Trophoblast cell (in vitro differentiated cells and primary cell): ENCODE data around the gene WDR41.
"Not testable (repeated sequence)": the region's sequence is repeated elsewhere in the genome, so short reads cannot be mapped to it uniquely, and the experiment has no call there.

ENCODE experiments used
- DNase-seq, 2 donors: peaks; one replicate each; pipeline ENCODE4 v3.0.0-alpha.2; 2016
- H2AFZ ChIP-seq: 2 replicates; pipeline ENCODE4 v1.6.1; 2013; ENCODE audit warnings: low read length, moderate library complexity, mild to moderate bottlenecking; ENCODE audit not compliant: insufficient read depth, poor library complexity
- H2AK5ac ChIP-seq: 2 replicates; pipeline ENCODE4 v1.6.1; 2013; ENCODE audit warnings: mild to moderate bottlenecking, low read length
- H2BK120ac ChIP-seq: 2 replicates; pipeline ENCODE4 v1.6.1; 2013; ENCODE audit warnings: low read length, mild to moderate bottlenecking, moderate library complexity; ENCODE audit not compliant: insufficient read depth, poor library complexity
- H2BK12ac ChIP-seq: 2 replicates; pipeline ENCODE4 v1.6.1; 2013; ENCODE audit warnings: mild to moderate bottlenecking, low read length, moderate library complexity
- H2BK5ac ChIP-seq: 2 replicates; pipeline ENCODE4 v1.6.1; 2013; ENCODE audit warnings: low read length, low read depth, moderate library complexity, mild to moderate bottlenecking; ENCODE audit not compliant: poor library complexity
- H3K14ac ChIP-seq: 2 replicates; pipeline ENCODE4 v1.6.1; 2013; ENCODE audit warnings: mild to moderate bottlenecking, low read length
- H3K18ac ChIP-seq: 2 replicates; pipeline ENCODE4 v1.6.1; 2013; ENCODE audit warnings: mild to moderate bottlenecking, low read length
- H3K23ac ChIP-seq: 2 replicates; pipeline ENCODE4 v1.6.1; 2013; ENCODE audit warnings: low read length
- H3K27ac ChIP-seq: 2 replicates; pipeline ENCODE4 v1.5.1; 2013; ENCODE audit warnings: low read depth, mild to moderate bottlenecking, inconsistent platforms, low read length, moderate library complexity
- H3K27me3 ChIP-seq: 2 replicates; pipeline ENCODE4 v1.6.1; 2013; ENCODE audit warnings: inconsistent platforms, mild to moderate bottlenecking, low read length, moderate library complexity; ENCODE audit not compliant: insufficient read depth
- H3K36me3 ChIP-seq, 2 experiments: 1 replicate in 1 of 2; 2 replicates in 1 of 2; pipeline ENCODE4 v1.6.1; 2013; ENCODE audit warnings: low read length in 2 of 2, mild to moderate bottlenecking in 2 of 2, moderate library complexity in 1 of 2; ENCODE audit not compliant: insufficient read depth in 2 of 2, control insufficient read depth in 1 of 2
- H3K4ac ChIP-seq: 2 replicates; pipeline ENCODE4 v1.6.1; 2013; ENCODE audit warnings: low read depth, mild to moderate bottlenecking, low read length, moderate library complexity
- H3K4me1 ChIP-seq, 2 experiments: 1 replicate in 1 of 2; 2 replicates in 1 of 2; pipeline ENCODE4 v1.6.1; 2013; ENCODE audit warnings: low read length in 2 of 2, mild to moderate bottlenecking in 2 of 2, moderate library complexity in 1 of 2; ENCODE audit not compliant: insufficient read depth in 2 of 2, control insufficient read depth in 1 of 2
- H3K4me2 ChIP-seq: 2 replicates; pipeline ENCODE4 v1.6.1; 2013; ENCODE audit warnings: inconsistent platforms, mild to moderate bottlenecking, low read length, moderate library complexity
- H3K4me3 ChIP-seq: 2 replicates; pipeline ENCODE4 v1.5.1; 2013; ENCODE audit warnings: mild to moderate bottlenecking, low read depth, low read length, inconsistent platforms
- H3K79me1 ChIP-seq: one replicate; pipeline ENCODE4 v1.6.1; 2013; ENCODE audit warnings: low read length
- H3K79me2 ChIP-seq: 2 replicates; pipeline ENCODE4 v1.6.1; 2013; ENCODE audit warnings: low read length, mild to moderate bottlenecking; ENCODE audit not compliant: control insufficient read depth, insufficient read depth, poor library complexity
- H3K9ac ChIP-seq: 2 replicates; pipeline ENCODE4 v1.6.1; 2013; ENCODE audit warnings: mild to moderate bottlenecking, low read length
- H3K9me3 ChIP-seq: 2 replicates; pipeline ENCODE4 v1.6.1; 2013; ENCODE audit warnings: low read depth, mild to moderate bottlenecking, control low read depth, inconsistent platforms, low read length; ENCODE audit not compliant: insufficient read depth
- H4K12ac ChIP-seq: 2 replicates; pipeline ENCODE4 v1.6.1; 2013; ENCODE audit warnings: low read depth, mild to moderate bottlenecking, low read length, moderate library complexity
- H4K8ac ChIP-seq: 2 replicates; pipeline ENCODE4 v1.6.1; 2013; ENCODE audit warnings: low read depth, mild to moderate bottlenecking, low read length, moderate library complexity
- H4K91ac ChIP-seq: one replicate; pipeline ENCODE4 v1.6.1; 2013; ENCODE audit warnings: low read depth, mild to moderate bottlenecking, low read length, moderate library complexity
- WGBS: extraction: QIAGEN DNeasy Blood & Tissue Kit; methylation state at CpG from one replicate; pipeline ENCODE4 v1.1.7; 2013; ENCODE audit warnings: missing lambda C conversion rate; ENCODE audit not compliant: insufficient read length, insufficient coverage; ENCODE audit errors: extremely low coverage; 5-methylcytosine and 5-hydroxymethylcytosine counted together

WDR41 gene

GRCh38 chr5:77390795-77391194, 101.3 kb downstream of the WDR41 start:
- Histone ChIP-seq H3K27ac (no peak overlapping the region), H3K79me2 (no peaks in the 10 kb centered on the region), H3K4me1 (no peaks in the 10 kb centered on the region), H2BK12ac (no peak overlapping the region), H3K4ac (no peak overlapping the region), H3K14ac (no peak overlapping the region), H4K91ac (no peak overlapping the region), H3K9ac (no peak overlapping the region), H2BK120ac (no peak overlapping the region), H3K4me2 (no peak overlapping the region), H3K23ac (no peak overlapping the region), H3K36me3 (no peaks in the 10 kb centered on the region), H3K4me3 (no peak overlapping the region), H3K79me1 (no peaks in the 10 kb centered on the region), H2AK5ac (no peak overlapping the region), H3K27me3 (no peaks in the 10 kb centered on the region), H3K18ac (no peak overlapping the region), H4K8ac (no peak overlapping the region), H3K9me3 (peaks cover 2% of the 10 kb centered on the region), H2BK5ac (no peak overlapping the region), H2AFZ (no peak overlapping the region), H4K12ac (no peak overlapping the region)
- DNase-seq = peak; percentile 93 to 94
- WGBS = no CpG with 5 or more reads among the region's 2 CpGs

- Histone ChIP-seq H4K91ac (no peak overlapping the region), H2BK12ac (no peak overlapping the region), H3K18ac (no peak overlapping the region), H3K23ac (no peak overlapping the region), H3K14ac (no peak overlapping the region), H2AFZ (no peak overlapping the region), H3K27me3 (no peaks in the 10 kb centered on the region), H3K4me3 (no peak overlapping the region), H3K9me3 (peaks cover 2% of the 10 kb centered on the region), H3K4ac (no peak overlapping the region), H2BK120ac (no peak overlapping the region), H4K12ac (no peak overlapping the region), H3K79me1 (no peaks in the 10 kb centered on the region), H3K9ac (no peak overlapping the region), H3K79me2 (no peaks in the 10 kb centered on the region), H4K8ac (no peak overlapping the region), H3K36me3 (no peaks in the 10 kb centered on the region), H3K27ac (no peak overlapping the region), H2AK5ac (no peak overlapping the region), H3K4me1 (no peaks in the 10 kb centered on the region), H2BK5ac (no peak overlapping the region), H3K4me2 (no peak overlapping the region)
- WGBS = no CpG with 5 or more reads among the region's 3 CpGs
- DNase-seq = no peak
These were observed 101.9 kb downstream of the WDR41 start for GRCh38 chr5:77390221-77390620.

- H4K12ac ChIP-seq = no peak overlapping the region
- H3K18ac ChIP-seq = no peak overlapping the region
- H4K8ac ChIP-seq = no peak overlapping the region
- WGBS = no CpG with 5 or more reads among the region's 2 CpGs
- H3K79me1 ChIP-seq = no peaks in the 10 kb centered on the region
- peaks cover 2% of the 10 kb centered on the region for H3K9me3 ChIP-seq
- no peak for DNase-seq
- H2BK12ac ChIP-seq = no peak overlapping the region
- H3K14ac ChIP-seq = no peak overlapping the region
- H3K4me1 ChIP-seq = no peaks in the 10 kb centered on the region
- no peak overlapping the region for H3K9ac ChIP-seq
- no peak overlapping the region for H4K91ac ChIP-seq
- no peaks in the 10 kb centered on the region for H3K79me2 ChIP-seq
- no peak overlapping the region for H2AK5ac ChIP-seq
- H2BK120ac ChIP-seq = no peak overlapping the region
- H2BK5ac ChIP-seq = no peak overlapping the region
- H3K27ac ChIP-seq = no peak overlapping the region
- no peak overlapping the region for H3K4me2 ChIP-seq
- no peaks in the 10 kb centered on the region for H3K27me3 ChIP-seq
- no peaks in the 10 kb centered on the region for H3K36me3 ChIP-seq
- H2AFZ ChIP-seq = no peak overlapping the region
- no peak overlapping the region for H3K4me3 ChIP-seq
- no peak overlapping the region for H3K23ac ChIP-seq
- H3K4ac ChIP-seq = no peak overlapping the region
These were observed 102.4 kb downstream of the WDR41 start for GRCh38 chr5:77389746-77390145.

GRCh38 chr5:77386340-77386739, 105.8 kb downstream of the WDR41 start:
- not testable (repeated sequence) for H3K23ac ChIP-seq, H2BK5ac ChIP-seq, H2BK120ac ChIP-seq, H3K36me3 ChIP-seq, H3K9me3 ChIP-seq, H3K79me2 ChIP-seq, H3K14ac ChIP-seq, H2AFZ ChIP-seq, H3K27ac ChIP-seq, H3K79me1 ChIP-seq, H3K27me3 ChIP-seq, H3K4ac ChIP-seq, DNase-seq, H2AK5ac ChIP-seq, H3K4me1 ChIP-seq, H2BK12ac ChIP-seq, H4K12ac ChIP-seq, H4K91ac ChIP-seq, H4K8ac ChIP-seq, H3K4me2 ChIP-seq, H3K18ac ChIP-seq, H3K4me3 ChIP-seq, H3K9ac ChIP-seq
- WGBS = no CpG with 5 or more reads among the region's 1 CpG
